22Rv1 (cell line): Measurements from ENCODE around the gene ADM5.
"Not testable (repeated sequence)": the region's sequence is repeated elsewhere in the genome, so short reads cannot be mapped to it uniquely, and the experiment has no call there.

Experiments
- H3K27ac ChIP-seq: fragments of 450-650 bp; 2 replicates; pipeline ENCODE4 v1.5.1; 2017
- CTCF ChIP-seq: fragments of 450-650 bp; IDR thresholded peaks from 2 replicates; pipeline ENCODE4 v1.5.1; 2017; ENCODE audit warnings: mild to moderate bottlenecking
- ZFX ChIP-seq: fragments of 450-650 bp; IDR thresholded peaks from 2 replicates; pipeline ENCODE4 v1.6.1; 2017; ENCODE audit warnings: antibody characterized with exemption, borderline replicate concordance

ADM5 gene

GRCh38 chr19:49713236-49713845, 23.9 kb downstream of the ADM5 start:
- 0 out of 2 replicates have a peak overlapping the region, but pooled peaks have one; percentile 12 for H3K27ac ChIP-seq
- TF ChIP-seq ZFX (no peak), CTCF (no peak)

- H3K27ac ChIP-seq, result no peak overlapping the region
- TF ChIP-seq ZFX (no peak), CTCF (no peak)
Measured at GRCh38 chr19:49716154-49716553, 26.8 kb downstream of the ADM5 start.

- no peak overlapping the region for H3K27ac ChIP-seq
- TF ChIP-seq ZFX (no peak), CTCF (no peak)
Measured at GRCh38 chr19:49718511-49718910, 29.1 kb downstream of the ADM5 start.

DNA sequence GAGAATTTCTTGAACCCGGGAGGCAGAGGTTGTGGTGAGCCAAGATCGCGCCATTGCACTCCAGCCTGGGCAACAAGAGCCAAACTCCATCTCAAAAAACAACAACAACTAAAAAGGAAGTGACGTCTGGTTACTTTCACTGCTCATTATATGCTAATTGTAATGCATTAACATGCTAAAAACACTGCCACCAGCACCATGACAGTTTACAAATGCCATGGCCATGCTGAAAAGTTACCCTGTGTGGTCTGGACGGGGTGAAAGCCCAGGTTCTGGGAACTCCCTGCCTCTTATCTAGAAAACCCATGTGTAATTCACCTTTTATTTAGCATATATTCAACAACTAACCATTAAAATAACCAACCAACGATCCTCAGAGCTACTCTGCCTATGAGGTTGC, 29.6 kb downstream of the ADM5 start:
- H3K27ac ChIP-seq, result no peak overlapping the region
- TF ChIP-seq ZFX (no peak), CTCF (no peak)

GRCh38 chr19:49719420-49719819, 30.0 kb downstream of the ADM5 start:
- H3K27ac ChIP-seq, result not testable (repeated sequence)

DNA sequence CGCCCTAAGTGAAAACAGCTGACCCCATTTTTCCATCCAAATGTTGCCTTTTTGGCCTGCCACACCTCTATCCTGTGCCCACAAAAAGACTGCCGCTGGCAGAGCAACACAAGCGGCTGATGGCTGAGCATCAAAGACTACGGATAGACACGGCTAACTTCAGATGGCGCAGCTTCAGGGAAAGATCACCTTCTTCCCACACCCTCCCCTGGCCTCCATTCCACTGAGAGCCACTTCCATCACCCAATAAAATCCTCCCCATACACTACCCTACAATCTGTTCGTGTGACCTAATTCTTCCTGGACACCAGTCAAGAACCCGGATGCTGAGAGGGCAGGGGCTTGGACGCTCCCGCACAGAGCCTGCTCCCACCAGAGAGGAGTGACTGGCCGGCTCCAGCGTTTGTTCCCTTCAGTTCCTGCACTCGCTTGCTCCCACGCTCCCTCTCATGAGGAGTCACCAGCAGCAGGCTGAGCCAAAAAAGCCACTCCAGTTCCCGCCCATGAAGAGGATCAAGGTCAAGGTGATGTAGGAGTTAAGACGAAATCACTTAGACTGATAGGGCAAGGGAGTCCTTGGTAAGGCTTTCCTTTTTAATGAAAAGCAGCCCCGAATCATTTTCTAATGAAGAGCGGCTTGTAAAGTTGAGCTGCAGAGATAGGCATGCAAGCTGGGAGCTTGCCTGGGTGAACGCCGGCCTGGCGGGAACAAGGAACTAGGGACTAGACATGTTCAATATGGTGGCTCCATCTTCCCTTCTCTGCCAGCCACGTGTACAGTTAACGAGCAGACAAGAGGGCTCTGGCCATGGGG, 38.0 kb downstream of the ADM5 start:
- no peak for TF ChIP-seq ZFX
- no peak for TF ChIP-seq CTCF
- no peak overlapping the region for H3K27ac ChIP-seq

- TF ChIP-seq ZFX (no peak), CTCF (no peak)
- H3K27ac ChIP-seq, result no peak overlapping the region
Measured at GRCh38 chr19:49730166-49730565, 40.8 kb downstream of the ADM5 start.
